HT1080 (cell line): ENCODE data around the gene ADORA3. TPM values are rescaled to one million over a fixed set of nuclear protein-coding genes. Genes with fewer than 3 reads are reported as not detected.

ENCODE experiments used
- DNase-seq: peaks from one replicate; pipeline ENCODE4 v3.0.0-alpha.2; 2015; ENCODE audit warnings: low read depth
- total RNA-seq: library from RNA; depleted of rRNA; stranded (reverse); fragments of >200 nt; shearing (Covaris generic); gene quantifications from 2 replicates; pipeline ENCODE4 v1.2.3, GENCODE V29; 2014

ADORA3 gene
- total RNA-seq, 1 experiment from 2014 or later = not detected

DNA sequence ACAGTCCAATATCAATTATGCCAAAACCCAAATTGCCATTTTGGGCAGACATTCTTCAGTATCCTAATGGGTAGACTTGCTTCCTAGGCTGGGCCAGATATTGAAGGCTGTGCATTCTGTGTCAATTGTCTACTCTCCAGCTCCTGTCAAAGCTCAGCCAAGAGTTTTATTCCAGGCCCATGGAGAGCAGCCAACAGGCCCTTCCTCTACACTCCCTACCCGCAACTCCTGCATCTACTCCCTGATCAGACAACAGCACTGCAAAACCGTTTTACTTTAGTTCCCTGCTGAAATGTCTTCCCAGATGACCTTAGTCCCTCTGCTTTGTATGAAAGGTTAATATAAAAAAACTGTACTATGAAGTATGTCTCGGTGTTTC is 6.6 kb upstream of the ADORA3 start:
- DNase-seq = no peak

DNA sequence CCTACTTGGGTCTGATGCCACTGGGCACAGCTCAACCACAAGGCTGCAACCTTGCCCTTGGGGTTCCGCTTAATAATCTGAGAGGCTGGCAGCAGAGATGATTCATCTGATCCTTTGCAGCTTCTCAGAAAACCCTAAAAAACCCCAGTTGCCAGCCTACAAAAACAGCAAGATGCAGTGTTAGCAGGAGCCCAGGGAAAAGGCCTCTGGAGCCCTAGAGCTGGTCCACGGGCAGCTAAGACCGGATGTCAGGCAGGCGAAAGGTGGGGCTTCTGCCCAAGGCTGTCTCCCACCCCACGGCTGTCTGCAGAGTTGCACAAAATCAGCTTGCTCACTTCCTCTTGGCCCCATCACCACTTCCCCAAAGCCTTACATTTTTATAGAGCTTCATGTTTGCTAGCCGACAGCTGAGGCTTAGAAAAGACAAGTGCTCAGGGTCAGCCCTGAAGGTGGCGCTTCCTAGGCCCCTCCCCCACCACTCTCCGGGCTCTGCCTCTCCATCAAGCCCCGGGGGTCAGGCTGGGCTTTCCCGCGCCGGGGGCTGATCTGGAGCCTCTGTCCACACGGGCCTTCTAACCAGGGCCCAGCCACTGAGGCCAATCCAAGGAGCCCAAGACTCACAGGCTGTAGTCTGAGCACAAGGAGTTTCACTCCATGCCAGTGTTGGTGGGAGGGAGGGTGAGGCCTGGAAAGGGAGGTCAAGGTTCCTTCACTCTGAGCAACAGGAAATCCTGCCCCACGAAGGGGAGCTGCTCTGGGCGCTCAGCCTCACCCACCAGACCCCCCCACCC is 4.2 kb upstream of the ADORA3 start:
- DNase-seq = peak; percentile 93

DNA sequence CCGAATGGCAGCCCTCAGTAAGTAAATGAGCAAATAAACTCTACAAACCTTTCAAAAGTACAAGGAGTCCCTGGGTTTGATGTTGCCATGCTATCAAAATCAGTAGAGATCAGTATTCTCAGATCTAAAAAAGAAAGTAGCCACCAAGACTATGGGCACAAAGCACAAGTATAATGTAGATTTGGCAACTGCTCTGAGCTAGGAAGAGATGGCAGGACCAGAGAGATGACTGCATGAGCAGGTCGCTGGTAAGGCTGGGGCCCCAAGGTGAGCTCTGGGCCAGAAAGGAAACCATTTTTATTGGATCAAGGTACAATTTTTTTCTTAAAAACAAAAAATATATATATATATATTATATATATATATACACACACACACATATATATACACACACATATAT is 3.1 kb upstream of the ADORA3 start:
- no peak for DNase-seq

DNA sequence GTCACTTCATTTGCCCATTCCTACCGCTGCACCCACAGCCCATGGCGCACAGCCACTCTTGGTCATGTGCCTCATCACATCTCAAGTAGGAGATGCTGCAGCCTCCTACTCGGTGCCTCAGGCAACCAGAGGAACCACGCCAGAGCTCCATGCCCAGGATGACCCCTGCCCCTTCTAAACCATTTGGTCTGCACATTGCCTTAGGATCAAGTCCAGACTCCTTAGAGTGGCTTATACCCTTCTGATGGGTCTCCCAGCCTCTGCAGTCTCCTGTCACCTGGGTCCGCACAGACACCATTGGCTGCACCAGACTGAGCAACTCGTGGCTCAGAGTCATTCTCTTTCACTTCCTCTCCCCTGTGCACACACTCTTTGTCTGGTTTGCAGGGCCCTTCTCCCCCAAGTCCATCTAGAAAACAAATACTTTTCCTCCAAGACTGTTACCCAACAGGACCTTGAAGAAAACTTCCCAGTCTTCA is 2.2 kb upstream of the ADORA3 start:
- no peak for DNase-seq

DNA sequence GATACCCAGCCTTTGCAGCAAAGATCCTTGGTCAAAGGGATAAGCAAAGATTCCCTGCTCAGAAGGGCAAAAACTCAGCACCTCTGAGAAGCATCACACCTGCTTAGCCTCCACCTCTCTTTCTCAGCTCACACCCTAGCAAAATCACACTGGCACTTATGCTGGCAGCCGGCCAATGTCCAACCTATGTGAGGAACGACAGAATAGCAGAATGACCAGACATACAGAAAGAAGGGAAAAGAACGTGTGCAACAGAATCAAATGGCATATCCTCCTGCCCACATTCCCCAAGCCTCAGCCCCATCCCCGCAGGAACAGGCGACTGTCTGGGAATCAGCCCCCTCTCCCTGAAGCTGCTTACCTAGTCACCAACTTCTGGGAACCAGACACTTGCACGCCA is 664 bp upstream of the ADORA3 start:
- DNase-seq = no peak

DNA sequence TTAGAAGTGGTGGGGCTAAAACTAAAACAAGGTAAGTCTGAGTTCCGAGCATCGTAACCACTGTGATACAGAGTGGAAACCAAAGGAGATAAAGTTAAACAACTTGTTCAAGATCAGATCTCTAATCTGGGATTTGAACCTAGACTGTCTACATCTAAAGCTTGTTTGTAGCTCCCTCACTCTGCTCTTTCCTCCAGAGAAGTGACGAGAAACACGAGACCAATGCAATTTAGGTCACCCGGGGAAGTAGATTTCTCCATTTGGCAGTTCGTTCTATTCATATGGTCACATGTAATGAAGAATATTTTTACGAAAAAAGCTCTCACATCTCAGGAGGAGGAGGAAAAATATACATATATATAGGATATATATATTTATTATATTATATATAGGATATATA is 1.8 kb downstream of the ADORA3 start:
- DNase-seq = no peak

DNA sequence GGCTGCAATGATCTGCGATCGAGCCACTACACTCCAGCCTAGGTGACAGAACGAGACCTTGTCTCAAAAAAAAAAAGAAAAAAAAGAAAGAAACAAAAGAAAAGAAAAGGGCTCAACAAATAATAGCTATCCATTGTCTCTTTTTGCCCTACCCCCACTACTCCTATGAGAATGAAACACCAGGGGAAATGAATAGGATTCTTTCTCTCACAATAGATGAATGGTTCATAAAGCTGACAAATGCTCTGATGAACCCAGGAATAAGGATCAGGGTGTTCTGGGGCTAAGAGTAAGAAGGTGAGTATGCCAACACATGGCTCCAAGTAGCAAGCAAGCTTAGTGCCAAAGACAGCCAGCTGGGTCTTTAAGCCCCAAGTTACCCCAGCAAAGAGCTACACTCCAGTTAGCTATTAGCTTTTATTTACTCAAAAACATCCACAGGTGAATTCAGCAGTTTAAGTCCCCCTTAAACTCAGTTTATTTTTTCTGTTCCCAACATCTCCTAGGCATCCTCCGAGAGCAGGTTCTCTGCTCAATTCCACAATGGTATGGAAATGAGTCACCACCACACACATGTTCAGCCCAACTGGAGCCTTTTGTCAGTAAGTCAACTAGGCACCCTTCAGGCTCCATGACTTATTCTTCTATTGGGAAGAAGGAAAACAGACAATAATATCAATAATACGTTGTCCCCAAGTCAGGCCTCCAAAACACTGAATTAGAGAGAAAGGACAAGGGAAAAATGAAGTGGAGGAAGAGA is 4.2 kb downstream of the ADORA3 start:
- peak; percentile 45 for DNase-seq

DNA sequence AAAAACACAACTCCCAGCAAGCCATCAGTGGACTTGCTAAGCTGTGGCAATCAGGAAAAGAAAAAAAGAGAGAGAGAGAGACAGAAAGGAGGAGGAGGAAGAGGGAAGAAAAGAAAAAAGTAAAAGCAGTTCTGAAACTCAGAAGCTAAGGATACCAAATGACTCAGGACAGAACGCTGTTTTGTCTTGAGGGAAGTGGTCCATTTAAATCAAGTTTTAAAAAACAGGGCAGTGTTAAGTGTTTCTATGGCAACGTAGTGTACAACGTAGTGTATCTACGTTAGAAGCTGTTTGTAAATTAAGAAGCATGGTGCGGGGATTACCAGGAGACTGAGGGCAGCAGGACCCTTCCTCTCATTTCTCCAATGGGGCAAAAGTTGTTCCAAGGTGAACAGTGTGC is 5.8 kb downstream of the ADORA3 start:
- DNase-seq = no peak

DNA sequence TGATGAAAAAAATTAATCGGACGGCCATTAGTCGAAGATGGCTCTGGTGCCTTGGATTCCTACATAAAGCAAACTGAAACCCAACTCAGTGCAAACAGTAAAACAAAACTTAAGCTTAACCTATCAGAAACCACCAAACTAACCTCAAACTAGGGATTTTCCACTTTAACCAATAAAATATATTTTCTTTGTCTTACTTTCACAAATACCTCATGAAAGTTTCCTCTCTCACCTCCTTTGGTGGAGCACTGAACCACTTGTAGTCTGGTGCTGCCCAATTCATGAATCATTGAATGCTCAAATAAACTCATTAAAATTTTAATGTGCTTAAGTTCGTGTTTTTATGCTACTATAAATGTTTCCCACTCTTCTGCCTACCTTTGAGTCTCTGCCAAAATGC is 7.0 kb downstream of the ADORA3 start:
- no peak for DNase-seq

DNA sequence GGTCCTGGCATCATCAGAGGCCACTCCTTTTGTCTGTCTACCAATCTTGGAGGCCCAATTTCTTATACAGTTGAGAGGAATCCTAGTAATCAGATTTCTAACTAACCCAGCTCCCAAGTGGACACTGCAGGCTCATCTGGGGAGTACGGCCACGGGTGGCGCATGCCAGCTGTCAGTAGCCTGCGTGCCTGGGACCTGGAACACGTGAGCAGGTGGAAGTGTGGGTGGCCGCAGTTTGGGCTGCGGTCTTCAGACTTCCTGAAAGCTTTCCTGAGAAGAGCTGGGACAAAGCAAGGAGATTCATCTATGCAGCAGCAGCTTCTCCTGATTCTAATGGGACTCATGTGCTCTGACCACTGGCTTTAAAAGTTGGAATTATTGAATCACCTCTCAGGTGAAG is 12.4 kb downstream of the ADORA3 start:
- DNase-seq = no peak

DNA sequence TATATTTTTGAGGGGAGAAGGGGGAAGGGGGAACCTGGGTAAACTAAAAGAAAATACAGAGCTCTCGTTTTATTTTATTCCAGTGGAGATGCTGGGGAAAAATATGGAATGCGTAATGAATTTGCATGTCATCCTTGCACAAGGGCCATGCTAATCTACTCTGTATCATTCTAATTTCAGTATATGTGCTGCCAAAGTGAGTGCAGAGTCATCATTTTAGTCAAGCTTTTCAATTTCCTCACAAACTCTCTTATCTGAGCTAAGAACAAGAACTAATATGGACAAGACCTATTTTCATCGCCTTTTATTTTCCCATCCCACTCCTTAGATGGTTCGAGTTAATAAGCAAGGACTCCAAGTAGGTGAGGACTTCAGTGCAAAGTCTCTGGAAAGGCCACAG is 13.2 kb downstream of the ADORA3 start:
- no peak for DNase-seq

DNA sequence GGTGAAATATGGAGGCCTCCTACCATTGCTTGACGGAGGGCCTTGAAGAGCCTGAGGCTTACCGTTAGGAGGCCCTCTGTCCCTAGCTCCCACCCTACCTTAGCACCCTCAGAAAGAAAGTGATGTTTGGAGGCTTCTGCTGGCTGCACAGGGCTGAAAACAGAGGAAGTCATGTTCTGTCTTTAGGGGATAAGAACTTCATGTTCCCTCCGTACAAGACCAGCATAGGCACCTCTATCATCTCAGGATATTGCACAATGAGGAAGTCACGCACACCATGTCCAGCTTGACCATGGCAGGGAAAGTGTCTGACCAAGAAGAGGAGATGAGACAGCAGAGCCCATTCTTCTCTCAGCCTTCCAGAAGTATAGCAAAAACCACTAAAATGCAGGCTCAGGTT is 13.8 kb downstream of the ADORA3 start:
- DNase-seq = no peak

DNA sequence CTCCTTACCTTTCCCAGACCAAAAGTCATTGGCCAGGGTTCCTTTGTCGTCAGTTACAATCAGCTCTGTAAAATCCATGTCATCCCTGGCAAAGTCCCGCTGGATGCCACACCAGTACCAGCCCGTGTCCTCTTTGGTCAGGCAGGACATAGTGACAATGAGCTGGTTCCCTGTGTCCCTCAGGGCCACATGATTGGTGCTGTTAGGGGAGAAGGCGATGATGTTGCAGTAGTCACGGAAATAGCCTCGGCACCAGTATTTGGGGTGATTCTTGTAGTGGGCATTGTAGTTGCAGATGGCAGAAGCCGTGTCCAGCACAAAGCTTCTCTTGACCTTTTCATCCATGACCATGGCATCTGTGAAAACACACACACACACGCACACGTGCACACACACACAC is 14.8 kb downstream of the ADORA3 start:
- no peak for DNase-seq

DNA sequence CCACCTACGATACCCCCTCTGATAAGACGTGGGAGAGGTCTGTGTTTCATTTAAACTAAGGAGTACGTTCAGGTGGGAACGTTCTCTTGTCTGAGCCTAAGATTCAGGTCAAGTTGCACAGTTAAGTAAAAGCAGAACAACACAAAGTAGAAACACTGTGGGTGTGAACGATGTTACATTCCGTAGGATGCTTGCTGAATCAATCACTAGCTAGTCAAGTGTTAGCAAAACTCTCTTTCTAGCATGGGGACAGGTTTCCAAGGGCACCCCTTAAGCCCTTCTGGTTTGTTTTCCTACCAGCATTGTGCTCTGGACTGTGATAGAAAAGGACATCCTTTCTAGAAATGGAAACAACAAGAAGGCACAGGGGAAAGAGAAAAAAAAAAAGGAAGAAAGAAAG is 16.3 kb downstream of the ADORA3 start:
- DNase-seq = no peak

DNA sequence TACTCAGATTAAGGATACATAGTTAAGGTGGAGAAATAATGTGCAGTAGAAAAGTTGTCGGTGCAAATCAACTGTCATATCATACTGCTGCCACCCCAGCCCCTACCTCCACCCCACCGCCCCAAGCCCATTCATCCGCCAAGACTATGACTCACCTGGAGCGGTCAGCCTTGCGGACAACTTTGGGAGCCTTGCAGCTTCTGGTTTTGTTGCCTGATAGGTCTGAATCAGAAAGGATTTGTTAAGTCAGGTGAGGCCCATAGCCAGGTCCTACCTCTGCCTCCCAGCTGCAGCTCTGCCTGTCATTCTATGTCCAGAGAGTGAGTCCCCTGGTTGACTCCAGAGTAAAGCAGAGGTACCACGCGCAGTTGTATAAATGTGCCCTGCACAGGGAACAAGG is 17.0 kb downstream of the ADORA3 start:
- peak; percentile 40 for DNase-seq

DNA sequence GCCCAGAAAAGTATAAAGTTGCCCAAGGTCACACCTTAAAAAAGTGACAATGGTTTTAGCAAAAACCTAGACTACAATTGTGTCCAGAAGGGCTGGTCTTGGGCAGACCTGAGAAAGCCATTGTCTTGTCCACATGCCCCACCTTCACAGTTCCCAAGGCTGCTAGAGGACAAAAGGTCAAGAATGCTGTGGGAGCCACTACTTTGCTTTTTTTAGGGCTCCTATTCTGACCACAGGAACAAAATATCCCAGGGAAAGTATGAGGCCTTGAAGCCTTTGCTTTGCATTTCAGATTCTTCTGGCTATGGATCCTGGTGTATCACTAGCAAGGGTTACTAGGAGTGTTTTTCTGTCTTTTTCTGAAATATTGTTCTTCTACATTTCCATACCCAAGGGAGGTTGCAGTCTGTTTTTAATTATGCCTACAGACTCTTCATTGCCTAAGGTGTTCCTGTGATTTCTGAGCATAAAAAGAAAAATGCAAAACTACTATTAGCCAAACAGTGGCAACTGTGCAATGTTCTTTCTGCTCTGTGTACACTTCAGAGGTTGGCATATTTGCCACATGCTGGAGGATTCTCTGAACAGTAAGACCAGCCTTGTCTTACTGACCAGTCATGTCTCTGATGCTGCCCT is 18.9 kb downstream of the ADORA3 start:
- no peak for DNase-seq

DNA sequence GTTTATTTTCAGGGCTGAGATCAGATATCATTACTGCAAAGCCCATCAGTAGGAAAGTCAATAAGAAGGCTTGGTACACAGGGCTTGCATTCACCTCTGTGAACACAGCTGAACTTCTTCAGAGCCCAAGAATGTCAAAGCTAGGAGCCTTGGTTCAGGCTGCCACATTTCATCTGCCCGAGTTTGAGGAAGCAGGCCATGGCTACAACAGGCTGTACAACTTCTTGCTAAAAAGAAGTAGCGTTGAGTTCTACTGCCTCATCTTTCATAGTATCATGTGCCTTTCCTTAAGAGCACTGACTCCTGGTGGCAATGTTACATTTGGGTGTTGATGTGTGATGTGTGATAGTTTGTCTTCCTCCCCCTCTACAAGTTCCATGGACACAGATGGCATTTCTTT is 19.6 kb downstream of the ADORA3 start:
- DNase-seq = no peak

DNA sequence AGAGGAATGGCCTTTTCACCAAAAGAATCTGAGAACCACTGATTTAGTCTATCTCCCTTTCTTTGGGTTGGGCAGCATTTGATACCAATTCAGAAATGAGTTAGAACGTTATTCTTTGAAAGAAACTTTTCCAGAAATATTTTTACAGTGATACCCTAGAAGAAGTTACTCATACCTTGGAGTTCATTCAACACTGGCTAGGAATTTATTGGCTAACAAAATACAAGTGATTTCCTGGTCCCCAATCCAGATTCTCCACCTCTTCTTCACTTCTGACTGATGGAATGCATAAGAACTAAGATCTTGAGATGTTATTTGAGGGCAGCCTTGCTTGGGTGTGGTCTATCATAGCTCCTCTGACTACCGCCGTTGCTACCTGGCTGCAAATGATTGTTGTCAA is 20.3 kb downstream of the ADORA3 start:
- no peak for DNase-seq

DNA sequence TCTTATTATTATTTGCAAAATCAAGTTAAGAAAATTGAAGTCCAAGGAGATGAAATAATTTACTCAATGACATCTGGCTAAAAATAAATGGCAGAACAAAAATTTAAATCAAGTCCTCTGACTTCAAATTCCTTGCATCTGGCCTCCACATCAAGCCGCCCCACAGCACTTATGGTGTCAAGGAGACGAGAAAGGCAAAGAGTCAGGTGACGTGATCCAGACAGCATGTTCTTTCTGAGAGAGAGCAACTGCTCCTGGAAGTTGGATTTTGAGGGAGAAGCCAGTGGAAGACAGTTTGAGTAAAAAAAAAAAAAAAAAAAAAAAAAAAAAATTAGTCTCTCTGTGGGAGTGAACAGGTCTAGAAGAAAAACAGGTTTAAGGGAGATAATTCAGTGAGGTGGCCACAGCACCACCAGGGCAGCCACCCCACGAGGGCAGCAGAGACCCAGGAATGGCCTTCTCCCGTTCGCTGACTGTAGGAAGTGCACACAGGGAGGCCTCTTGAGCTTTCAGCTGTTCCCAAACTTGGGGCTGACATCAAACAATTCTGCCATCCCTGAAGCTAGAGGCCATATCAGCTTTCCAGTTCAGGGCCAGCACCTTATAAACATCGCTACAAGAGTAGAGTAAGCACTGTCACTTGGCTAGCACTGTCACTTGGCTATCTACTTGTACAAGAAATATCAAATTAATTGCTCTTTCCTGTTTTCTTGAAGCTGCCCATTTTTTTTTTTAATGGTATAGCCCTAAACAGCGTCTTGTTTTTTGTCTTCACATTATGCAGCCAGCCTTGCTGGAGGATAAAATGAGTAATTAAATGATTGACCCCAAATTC is 21.8 kb downstream of the ADORA3 start:
- peak; percentile 76 for DNase-seq

DNA sequence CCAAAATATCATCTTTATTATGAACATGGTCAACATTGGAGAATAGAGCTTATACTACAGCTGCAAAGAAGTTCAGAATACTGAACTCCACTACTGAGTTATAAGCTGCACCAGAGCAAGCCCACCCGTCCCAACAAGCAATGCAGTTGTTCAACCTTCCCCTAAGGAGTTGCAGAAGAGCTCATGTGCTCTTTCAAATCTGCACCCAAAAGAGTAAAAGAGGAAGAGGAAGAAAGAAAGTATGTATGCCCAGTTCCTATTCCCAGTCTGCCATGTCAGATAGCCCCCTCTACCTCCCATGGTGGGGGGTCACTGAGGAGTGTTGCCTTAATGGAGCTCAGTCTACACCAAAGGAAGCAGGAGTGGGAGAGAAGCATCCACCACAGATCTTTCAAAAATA is 22.8 kb downstream of the ADORA3 start:
- DNase-seq = no peak

DNA sequence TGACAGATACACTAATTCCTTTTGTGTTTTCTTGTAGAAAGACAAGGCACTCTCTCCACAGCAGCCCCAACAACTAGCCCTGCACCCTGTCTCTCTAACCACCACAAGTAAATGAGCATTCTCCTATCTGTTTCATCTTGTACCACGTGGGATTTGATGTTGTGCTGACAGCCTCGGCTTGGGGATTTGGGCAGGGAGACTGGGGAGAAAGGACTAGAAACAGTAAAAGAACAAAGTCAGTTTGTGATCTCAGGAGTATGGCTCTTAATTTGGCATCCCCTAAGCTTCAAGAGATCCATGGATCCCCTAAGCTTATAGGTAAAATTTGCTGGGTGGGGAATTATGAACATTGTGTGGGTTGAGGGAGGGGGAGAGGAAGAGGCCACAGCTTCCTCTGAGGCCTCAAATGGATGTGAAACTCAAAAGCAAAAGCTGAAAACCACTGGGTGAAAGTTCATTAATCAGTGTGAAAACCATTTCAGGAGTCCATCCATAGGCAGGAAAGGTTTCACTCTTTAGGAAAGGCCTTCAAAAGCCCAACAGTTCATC is 26.6 kb downstream of the ADORA3 start:
- DNase-seq = no peak
